ENCODE results near the gene EPB41L4A. TPM values are rescaled to one million over a fixed set of nuclear protein-coding genes. Genes with fewer than 3 reads are reported as not detected.

The EPB41L4A gene
- polyA plus RNA-seq, 1 donor from 2014 or later = 7.4 TPM

- H3K4me2 ChIP-seq (ENCODE audit: low read length) = no peak overlapping the region
Observed at GRCh38 chr5:112125903-112126302, 293.2 kb downstream of the EPB41L4A start.

GRCh38 chr5:112124788-112125187 lies 294.3 kb downstream of the EPB41L4A start:
- H3K79me2 ChIP-seq (replicated peaks; ENCODE audit: insufficient read depth, low read length) = no peaks in the 10 kb centered on the region
- no peaks in the 10 kb centered on the region for H3K9me2 ChIP-seq (ENCODE audit: insufficient read depth, low read length)
- no peak overlapping the region for H3K4me2 ChIP-seq (ENCODE audit: low read length)
- H3K4me3 ChIP-seq (ENCODE audit: low read length) = no peak overlapping the region
- H3K27me3 ChIP-seq (ENCODE audit: insufficient read depth, low read depth, low read length) = no peaks in the 10 kb centered on the region
- no peak overlapping the region for H3K27ac ChIP-seq (ENCODE audit: low read length)
- TF ChIP-seq RAD21 (conservative IDR thresholded peaks at IDR 0.05) = no peak
- TF ChIP-seq CTCF (IDR thresholded peaks at IDR 0.05; ENCODE audit: poor library complexity, severe bottlenecking) = no peak
- TF ChIP-seq EZH2 (IDR thresholded peaks at IDR 0.05; ENCODE audit: borderline replicate concordance, insufficient read depth, low read length, poor library complexity, severe bottlenecking) = no peak
- TF ChIP-seq SMC3 (conservative IDR thresholded peaks at IDR 0.05; ENCODE audit: poor library complexity) = no peak
- no peak for TF ChIP-seq POLR2AphosphoS5 (IDR thresholded peaks at IDR 0.05)
- TF ChIP-seq EP300 (conservative IDR thresholded peaks at IDR 0.05; ENCODE audit: poor library complexity, severe bottlenecking) = no peak
- TF ChIP-seq TAF1 (IDR thresholded peaks at IDR 0.05; ENCODE audit: low read depth) = no peak
- no peak for TF ChIP-seq REST (IDR thresholded peaks at IDR 0.05; ENCODE audit: borderline replicate concordance)
- TF ChIP-seq MXI1 (conservative IDR thresholded peaks at IDR 0.05; ENCODE audit: poor library complexity, severe bottlenecking) = no peak
- H3F3A ChIP-seq (ENCODE audit: insufficient read depth, low read length, poor library complexity, severe bottlenecking) = no peaks in the 10 kb centered on the region
- no peaks in the 10 kb centered on the region for H3K9me3 ChIP-seq (ENCODE audit: low read length)
- H2AFZ ChIP-seq (ENCODE audit: low read depth, low read length) = no peak overlapping the region
- no peaks in the 10 kb centered on the region for H4K20me1 ChIP-seq (ENCODE audit: insufficient read depth)
- H3K9ac ChIP-seq (ENCODE audit: low read length) = no peak overlapping the region
- no peaks in the 10 kb centered on the region for H3K36me3 ChIP-seq (ENCODE audit: insufficient read depth, low read length)

More at GRCh38 chr5:112125903-112126302, 293.2 kb downstream of the EPB41L4A start:
- Histone ChIP-seq H3F3A (ENCODE audit: insufficient read depth, low read length, poor library complexity, severe bottlenecking) (no peaks in the 10 kb centered on the region), H3K36me3 (ENCODE audit: insufficient read depth, low read length) (no peaks in the 10 kb centered on the region), H3K9me3 (ENCODE audit: low read length) (no peaks in the 10 kb centered on the region), H3K27ac (ENCODE audit: low read length) (no peak overlapping the region), H3K9ac (ENCODE audit: low read length) (no peak overlapping the region), H3K9me2 (ENCODE audit: insufficient read depth, low read length) (no peaks in the 10 kb centered on the region), H4K20me1 (ENCODE audit: insufficient read depth) (no peaks in the 10 kb centered on the region), H3K27me3 (ENCODE audit: insufficient read depth, low read depth, low read length) (no peaks in the 10 kb centered on the region), H2AFZ (ENCODE audit: low read depth, low read length) (no peak overlapping the region), H3K79me2 (replicated peaks; ENCODE audit: insufficient read depth, low read length) (no peaks in the 10 kb centered on the region), H3K4me3 (ENCODE audit: low read length) (no peak overlapping the region)
- TF ChIP-seq MXI1 (conservative IDR thresholded peaks at IDR 0.05; ENCODE audit: poor library complexity, severe bottlenecking) (no peak), EP300 (conservative IDR thresholded peaks at IDR 0.05; ENCODE audit: poor library complexity, severe bottlenecking) (no peak), POLR2AphosphoS5 (IDR thresholded peaks at IDR 0.05) (no peak), RAD21 (conservative IDR thresholded peaks at IDR 0.05) (no peak)

Data from neural cell (in vitro differentiated cells).